Breast epithelium (tissue), 3 donors: ENCODE measurements around the gene IGF1R.

Source experiments
- POLR2A ChIP-seq: fragments of 450-650 bp; IDR thresholded peaks from one replicate; pipeline ENCODE4 v1.6.1; 2016; ENCODE audit warnings: antibody characterized with exemption, mild to moderate bottlenecking, moderate library complexity
- POLR2AphosphoS5 ChIP-seq, 3 donors: sonication (generic); formaldehyde crosslinking; IDR thresholded peaks; one replicate each; pipeline ENCODE4 v1.6.1; 2017; ENCODE audit warnings: antibody characterized with exemption in 3 of 3
- TF ChIP-seq, protein P1 (sequence below), 3 donors: fragments of 450-650 bp; IDR thresholded peaks; one replicate each; pipeline ENCODE4 v1.5.1; 2016 to 2017; ENCODE audit warnings: antibody characterized with exemption in 3 of 3, mild to moderate bottlenecking in 3 of 3, moderate library complexity in 3 of 3

DNA sequence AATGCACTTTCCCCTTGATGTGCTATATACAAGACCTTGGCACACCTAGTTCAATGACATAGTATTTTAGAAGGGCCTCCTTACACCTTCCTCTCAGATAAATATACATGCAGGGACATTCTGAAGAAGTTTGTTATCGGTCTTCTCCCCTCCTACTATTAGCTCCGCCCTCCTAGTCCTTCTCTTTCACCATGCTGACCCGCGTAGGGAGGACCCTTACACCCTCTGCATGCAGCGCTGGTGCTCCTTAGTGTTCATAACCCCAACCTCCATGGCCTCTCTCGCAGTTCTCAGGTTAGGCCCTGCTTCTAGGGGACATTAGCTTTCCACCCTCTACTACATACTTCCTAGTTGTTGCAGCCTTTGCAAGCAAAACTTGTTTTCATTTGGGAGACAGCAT, 212.8 kb downstream of the IGF1R start:
- no peak for TF ChIP-seq POLR2A
- TF ChIP-seq, protein P1, sequence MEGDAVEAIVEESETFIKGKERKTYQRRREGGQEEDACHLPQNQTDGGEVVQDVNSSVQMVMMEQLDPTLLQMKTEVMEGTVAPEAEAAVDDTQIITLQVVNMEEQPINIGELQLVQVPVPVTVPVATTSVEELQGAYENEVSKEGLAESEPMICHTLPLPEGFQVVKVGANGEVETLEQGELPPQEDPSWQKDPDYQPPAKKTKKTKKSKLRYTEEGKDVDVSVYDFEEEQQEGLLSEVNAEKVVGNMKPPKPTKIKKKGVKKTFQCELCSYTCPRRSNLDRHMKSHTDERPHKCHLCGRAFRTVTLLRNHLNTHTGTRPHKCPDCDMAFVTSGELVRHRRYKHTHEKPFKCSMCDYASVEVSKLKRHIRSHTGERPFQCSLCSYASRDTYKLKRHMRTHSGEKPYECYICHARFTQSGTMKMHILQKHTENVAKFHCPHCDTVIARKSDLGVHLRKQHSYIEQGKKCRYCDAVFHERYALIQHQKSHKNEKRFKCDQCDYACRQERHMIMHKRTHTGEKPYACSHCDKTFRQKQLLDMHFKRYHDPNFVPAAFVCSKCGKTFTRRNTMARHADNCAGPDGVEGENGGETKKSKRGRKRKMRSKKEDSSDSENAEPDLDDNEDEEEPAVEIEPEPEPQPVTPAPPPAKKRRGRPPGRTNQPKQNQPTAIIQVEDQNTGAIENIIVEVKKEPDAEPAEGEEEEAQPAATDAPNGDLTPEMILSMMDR (IDR thresholded peaks at IDR 0.05) = no peak
- TF ChIP-seq POLR2AphosphoS5 (IDR thresholded peaks at IDR 0.05) = no peak
